ENCODE results near the gene KRT27.

GRCh38 chr17:40730970-40731369 lies 51.4 kb downstream of the KRT27 start:
- no peak for TF ChIP-seq CTCF (IDR thresholded peaks at IDR 0.05)
- no peak for TF ChIP-seq POLR2A (IDR thresholded peaks at IDR 0.05)

Data from adrenal gland (tissue), 5 donors.